SK-N-MC (cell line): ENCODE data around the gene ERC2.

Experiments
- EZH2 ChIP-seq: fragments of 200-600 bp; sonication (generic); IDR thresholded peaks from one replicate; pipeline ENCODE4 v1.6.1; 2017; ENCODE audit warnings: antibody characterized with exemption
- POLR2AphosphoS5 ChIP-seq: IDR thresholded peaks from 2 replicates; pipeline ENCODE4 v1.6.1; 2012; ENCODE audit warnings: mild to moderate bottlenecking, low read depth, low read length, borderline replicate concordance

- no peak for TF ChIP-seq POLR2AphosphoS5
- no peak for TF ChIP-seq EZH2
Observed at GRCh38 chr3:55466526-55466925, 1001.7 kb downstream of the ERC2 start.
